HepG2 (cell line): Measurements from ENCODE around the gene ST8SIA1. TPM values are rescaled to one million over a fixed set of nuclear protein-coding genes. Genes with fewer than 3 reads are reported as not detected.

Source experiments
- ATAC-seq: fragments of 200-7000 bp; cut with Tn5 transposase; 3 replicates; pipeline ENCODE4 v1.9.1; 2020; ENCODE audit warnings: mild to moderate bottlenecking, moderate library complexity
- BruUV-seq: library from RNA; stranded (reverse); fragments of 400-500 nt; replicated peaks from 2 replicates; lab custom pipeline; 2021; lab: Mats Ljungman, UMichigan
- CTCF ChIA-PET: fragments of 300-600 bp; formaldehyde crosslinking; extraction: SDS; loops from one replicate; lab custom pipeline; 2021; ENCODE audit warnings: low total read pairs, inconsistent platforms, low intra/inter-chr PET ratio; lab: Yijun Ruan, JAX
- POLR2A ChIA-PET: fragments of 350-600 bp; sonication (Branson Sonifier 250); formaldehyde crosslinking; loops from one replicate; lab custom pipeline; 2020; ENCODE audit warnings: antibody characterized with exemption, inconsistent platforms; lab: Yijun Ruan, JAX
- DNase-seq: peaks from one replicate; pipeline ENCODE4 v3.0.0-alpha.2; 2015; ENCODE audit warnings: low spot score
- FAIRE-seq: peaks from 3 replicates; lab custom pipeline; 2011; peaks lifted over from hg19 to GRCh38; lab: Jason Lieb, UNC
- H2AFZ ChIP-seq: one replicate; pipeline ENCODE4 v1.6.1; 2011; ENCODE audit warnings: low read length, inconsistent platforms
- H3K27ac ChIP-seq: fragments of 300-600 bp; 3 replicates; pipeline ENCODE4 v1.8.0; 2011; ENCODE audit warnings: mixed run types, mild to moderate bottlenecking, mixed read lengths, low read length, inconsistent platforms; ENCODE audit not compliant: insufficient read depth; ENCODE audit errors: extremely low read length
- H3K27me3 ChIP-seq, 2 experiments: fragments of 200-600 bp in 1 of 2; 2 replicates in 1 of 2; 3 replicates in 1 of 2; pipeline versions ENCODE4 v1.6.0 to v1.8.0; 2011; ENCODE audit warnings: low read length in 2 of 2, mild to moderate bottlenecking in 2 of 2, moderate library complexity in 2 of 2, inconsistent platforms in 1 of 2; ENCODE audit not compliant: insufficient read depth in 2 of 2, control insufficient read depth in 1 of 2
- H3K36me3 ChIP-seq, 2 experiments: fragments of 200-600 bp in 1 of 2; replicated peaks in 1 of 2; 2 replicates in 1 of 2; 3 replicates in 1 of 2; pipeline versions ENCODE4 v1.5.1 to v1.8.0; 2011; ENCODE audit warnings: low read length in 2 of 2, inconsistent platforms in 1 of 2; ENCODE audit not compliant: insufficient read depth in 2 of 2, control insufficient read depth in 1 of 2
- H3K4me1 ChIP-seq: 2 replicates; pipeline ENCODE4 v1.5.1; 2012; ENCODE audit warnings: low read length, inconsistent platforms; ENCODE audit not compliant: insufficient read depth
- H3K4me2 ChIP-seq: 2 replicates; pipeline ENCODE4 v1.6.0; 2011; ENCODE audit warnings: low read depth, low read length, inconsistent platforms
- H3K4me3 ChIP-seq, 3 experiments: fragments of 200-600 bp in 1 of 3; sonication (generic), shearing (Covaris generic) in 1 of 3; replicated peaks in 1 of 3; 2 replicates each; pipeline ENCODE4 v1.5.1; 2011 to 2016; ENCODE audit warnings: low read length in 3 of 3, inconsistent platforms in 2 of 3, low read depth in 2 of 3, mild to moderate bottlenecking in 2 of 3, control low read depth in 1 of 3, mixed read lengths in 1 of 3; ENCODE audit not compliant: insufficient read depth in 1 of 3
- H3K79me2 ChIP-seq: one replicate; pipeline ENCODE4 v1.6.1; 2011; ENCODE audit warnings: low read length, inconsistent platforms; ENCODE audit not compliant: insufficient read depth
- H3K9ac ChIP-seq: 2 replicates; pipeline ENCODE4 v1.6.0; 2011; ENCODE audit warnings: mild to moderate bottlenecking, low read depth, low read length, inconsistent platforms; ENCODE audit not compliant: insufficient read depth
- H3K9me3 ChIP-seq: 2 replicates; pipeline ENCODE4 v1.5.1; 2012; ENCODE audit warnings: mild to moderate bottlenecking, low read length
- H4K20me1 ChIP-seq: 2 replicates; pipeline ENCODE4 v1.6.0; 2011; ENCODE audit warnings: inconsistent platforms, mild to moderate bottlenecking, low read length, moderate library complexity; ENCODE audit not compliant: insufficient read depth
- CBX2 ChIP-seq, 2 experiments: fragments of 200-600 bp in 1 of 2; sonication (generic); formaldehyde crosslinking in 1 of 2; IDR thresholded peaks; 2 replicates each; pipeline versions ENCODE4 v1.7.0 to v1.8.1; 2018 to 2022; ENCODE audit warnings: low read depth in 2 of 2, low read length in 1 of 2, mild to moderate bottlenecking in 1 of 2, missing genetic modification reagents in 1 of 2
- CC2D1A ChIP-seq: sonication (generic); formaldehyde crosslinking; IDR thresholded peaks from 2 replicates; pipeline ENCODE4 v1.8.1; 2023; ENCODE audit warnings: mild to moderate bottlenecking, missing genetic modification reagents
- EEA1 ChIP-seq: sonication (generic); formaldehyde crosslinking; IDR thresholded peaks from 2 replicates; pipeline ENCODE4 v1.5.1; 2020; ENCODE audit warnings: mild to moderate bottlenecking, missing genetic modification reagents, borderline replicate concordance
- FOXM1 ChIP-seq: sonication (generic); formaldehyde crosslinking; IDR thresholded peaks from 2 replicates; pipeline ENCODE4 v1.5.0; 2020; ENCODE audit warnings: missing genetic modification reagents
- NCOA2 ChIP-seq: sonication (generic); formaldehyde crosslinking; IDR thresholded peaks from 2 replicates; pipeline ENCODE4 v1.8.0; 2022; ENCODE audit warnings: inconsistent platforms
- REXO4 ChIP-seq: sonication (generic); formaldehyde crosslinking; IDR thresholded peaks from 2 replicates; pipeline ENCODE4 v1.8.0; 2022; ENCODE audit warnings: missing genetic modification reagents, mild to moderate bottlenecking, borderline replicate concordance
- SIX4 ChIP-seq: sonication (generic); formaldehyde crosslinking; IDR thresholded peaks from 2 replicates; pipeline ENCODE4 v1.4.0; 2020; ENCODE audit warnings: missing genetic modification reagents
- ZBTB44 ChIP-seq: sonication (generic); formaldehyde crosslinking; IDR thresholded peaks from 2 replicates; pipeline ENCODE4 v1.4.0; 2020; ENCODE audit warnings: missing genetic modification reagents
- ZNF17 ChIP-seq: sonication (generic); formaldehyde crosslinking; IDR thresholded peaks from 2 replicates; pipeline ENCODE4 v1.5.0; 2020; ENCODE audit warnings: mild to moderate bottlenecking, missing genetic modification reagents
- ZNF180 ChIP-seq: sonication (generic); formaldehyde crosslinking; IDR thresholded peaks from 2 replicates; pipeline ENCODE4 v1.4.0; 2020; ENCODE audit warnings: low read depth, missing genetic modification reagents, borderline replicate concordance
- ZNF543 ChIP-seq: sonication (generic); formaldehyde crosslinking; IDR thresholded peaks from 2 replicates; pipeline ENCODE4 v1.4.0; 2020; ENCODE audit warnings: mild to moderate bottlenecking, missing genetic modification reagents
- ZNF883 ChIP-seq: sonication (generic); formaldehyde crosslinking; IDR thresholded peaks from 2 replicates; pipeline ENCODE4 v1.5.1; 2020; ENCODE audit warnings: mild to moderate bottlenecking, missing genetic modification reagents; ENCODE audit errors: not compliant biosample characterization
- ZUFSP ChIP-seq: sonication (generic); formaldehyde crosslinking; IDR thresholded peaks from 2 replicates; pipeline ENCODE4 v1.9.0; 2021; ENCODE audit warnings: missing genetic modification reagents, mild to moderate bottlenecking, borderline replicate concordance
- WGBS: methylation state at CpG from one replicate; pipeline ENCODE4 v1.1.6; 2017; ENCODE audit warnings: low lambda C conversion rate; 5-methylcytosine and 5-hydroxymethylcytosine counted together
- in situ Hi-C: cut with HindIII; loops from 2 replicates; pipeline ENCODE4 v1.10.0; 2017; ENCODE audit warnings: low pct_unique_long_range_greater_than_20kb; ENCODE audit not compliant: extremely low pct_ligation_motif_present
- intact Hi-C: fragments of 100-400 bp; cut with micrococcal nuclease; formaldehyde crosslinking; loops from one replicate; pipeline ENCODE4 v1.10.0; 2022; ENCODE audit not compliant: unreplicated experiment
- polyA plus RNA-seq, 8 experiments: library from polyadenylated mRNA; depleted of rRNA in 3 of 8; stranded (reverse) in 7 of 8; unstranded in 1 of 8; fragments of >200 nt; fragmentation: Illumina TruSeq in 4 of 8; extraction: Trizol in 4 of 8; gene quantifications; 2 replicates each; pipeline versions ENCODE4 v1.2.1 to v1.2.3, GENCODE V29; 2011 to 2016; ENCODE audit warnings: low read depth in 4 of 8, missing spikeins in 1 of 8, mixed read lengths in 1 of 8; ENCODE audit not compliant: insufficient read depth in 1 of 8
- total RNA-seq, 5 experiments: library from RNA; depleted of rRNA; stranded (reverse); fragments of >200 nt; fragmentation: Illumina TruSeq; extraction: Trizol; gene quantifications; 2 replicates each; pipeline ENCODE4 v1.2.3, GENCODE V29; 2016; ENCODE audit warnings: low read depth in 1 of 5
- TF ChIP-seq, protein P1 (sequence below): sonication (generic); formaldehyde crosslinking; conservative IDR thresholded peaks from 2 replicates; pipeline ENCODE4 v1.4.0; 2020; ENCODE audit warnings: mild to moderate bottlenecking, missing genetic modification reagents, moderate library complexity
- TF ChIP-seq, protein P2 (sequence below): IDR thresholded peaks from 2 replicates; pipeline ENCODE4 v1.6.1; 2016
- TF ChIP-seq, protein P3 (sequence below): sonication (generic); formaldehyde crosslinking; conservative IDR thresholded peaks from 2 replicates; pipeline ENCODE4 v1.5.0; 2020; ENCODE audit warnings: missing genetic modification reagents

The ST8SIA1 gene
- total and polyA plus RNA-seq, 2 of the 13 experiments (the other 11 are each of a cell fraction or from before 2014, with no cell fraction given): not detected

- Histone ChIP-seq H3K9ac (no peak overlapping the region), H3K9me3 (peaks cover 19% of the 10 kb centered on the region), H3K27me3 (no peaks in the 10 kb centered on the region), H3K79me2 (no peaks in the 10 kb centered on the region), H3K36me3 (no peaks in the 10 kb centered on the region), H4K20me1 (no peaks in the 10 kb centered on the region), H2AFZ (no peak overlapping the region), H3K4me1 (no peaks in the 10 kb centered on the region), H3K27ac (no peak overlapping the region), H3K4me2 (no peak overlapping the region), H3K4me3 (no peak overlapping the region)
- ChIA-PET CTCF (no interaction called here), POLR2A (no interaction called here)
- ATAC-seq (no peak), FAIRE-seq (no peak), DNase-seq (no peak)
- WGBS: 0% methylated on average over 1 of the region's 1 CpG
- intact Hi-C loops (no loop called here), in situ Hi-C loops (no loop called here)
- no TSS peak for BruUV-seq
- TF ChIP-seq FOXM1 (CRISPR knock-in tag) (no peak), ZNF17 (no peak), CC2D1A (CRISPR knock-in tag) (no peak), NCOA2 (no peak), ZBTB44 (CRISPR knock-in tag) (no peak), CBX2 (IDR thresholded peaks at IDR 0.05; ENCODE audit: low read depth, low read length) (no peak), CBX2 (CRISPR knock-in tag; IDR thresholded peaks at IDR 0.05; ENCODE audit: low read depth) (no peak), REXO4 (CRISPR knock-in tag) (no peak), ZNF543 (CRISPR knock-in tag) (no peak), ZNF180 (CRISPR knock-in tag) (no peak), ZNF883 (CRISPR knock-in tag) (no peak), SIX4 (CRISPR knock-in tag) (no peak), EEA1 (CRISPR knock-in tag) (no peak), ZUFSP (CRISPR knock-in tag) (no peak)
- TF ChIP-seq, protein P1, sequence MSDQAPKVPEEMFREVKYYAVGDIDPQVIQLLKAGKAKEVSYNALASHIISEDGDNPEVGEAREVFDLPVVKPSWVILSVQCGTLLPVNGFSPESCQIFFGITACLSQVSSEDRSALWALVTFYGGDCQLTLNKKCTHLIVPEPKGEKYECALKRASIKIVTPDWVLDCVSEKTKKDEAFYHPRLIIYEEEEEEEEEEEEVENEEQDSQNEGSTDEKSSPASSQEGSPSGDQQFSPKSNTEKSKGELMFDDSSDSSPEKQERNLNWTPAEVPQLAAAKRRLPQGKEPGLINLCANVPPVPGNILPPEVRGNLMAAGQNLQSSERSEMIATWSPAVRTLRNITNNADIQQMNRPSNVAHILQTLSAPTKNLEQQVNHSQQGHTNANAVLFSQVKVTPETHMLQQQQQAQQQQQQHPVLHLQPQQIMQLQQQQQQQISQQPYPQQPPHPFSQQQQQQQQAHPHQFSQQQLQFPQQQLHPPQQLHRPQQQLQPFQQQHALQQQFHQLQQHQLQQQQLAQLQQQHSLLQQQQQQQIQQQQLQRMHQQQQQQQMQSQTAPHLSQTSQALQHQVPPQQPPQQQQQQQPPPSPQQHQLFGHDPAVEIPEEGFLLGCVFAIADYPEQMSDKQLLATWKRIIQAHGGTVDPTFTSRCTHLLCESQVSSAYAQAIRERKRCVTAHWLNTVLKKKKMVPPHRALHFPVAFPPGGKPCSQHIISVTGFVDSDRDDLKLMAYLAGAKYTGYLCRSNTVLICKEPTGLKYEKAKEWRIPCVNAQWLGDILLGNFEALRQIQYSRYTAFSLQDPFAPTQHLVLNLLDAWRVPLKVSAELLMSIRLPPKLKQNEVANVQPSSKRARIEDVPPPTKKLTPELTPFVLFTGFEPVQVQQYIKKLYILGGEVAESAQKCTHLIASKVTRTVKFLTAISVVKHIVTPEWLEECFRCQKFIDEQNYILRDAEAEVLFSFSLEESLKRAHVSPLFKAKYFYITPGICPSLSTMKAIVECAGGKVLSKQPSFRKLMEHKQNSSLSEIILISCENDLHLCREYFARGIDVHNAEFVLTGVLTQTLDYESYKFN (CRISPR knock-in tag): no peak
- TF ChIP-seq, protein P2, sequence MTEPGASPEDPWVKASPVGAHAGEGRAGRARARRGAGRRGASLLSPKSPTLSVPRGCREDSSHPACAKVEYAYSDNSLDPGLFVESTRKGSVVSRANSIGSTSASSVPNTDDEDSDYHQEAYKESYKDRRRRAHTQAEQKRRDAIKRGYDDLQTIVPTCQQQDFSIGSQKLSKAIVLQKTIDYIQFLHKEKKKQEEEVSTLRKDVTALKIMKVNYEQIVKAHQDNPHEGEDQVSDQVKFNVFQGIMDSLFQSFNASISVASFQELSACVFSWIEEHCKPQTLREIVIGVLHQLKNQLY (CRISPR knock-in tag): no peak
- TF ChIP-seq, protein P3, sequence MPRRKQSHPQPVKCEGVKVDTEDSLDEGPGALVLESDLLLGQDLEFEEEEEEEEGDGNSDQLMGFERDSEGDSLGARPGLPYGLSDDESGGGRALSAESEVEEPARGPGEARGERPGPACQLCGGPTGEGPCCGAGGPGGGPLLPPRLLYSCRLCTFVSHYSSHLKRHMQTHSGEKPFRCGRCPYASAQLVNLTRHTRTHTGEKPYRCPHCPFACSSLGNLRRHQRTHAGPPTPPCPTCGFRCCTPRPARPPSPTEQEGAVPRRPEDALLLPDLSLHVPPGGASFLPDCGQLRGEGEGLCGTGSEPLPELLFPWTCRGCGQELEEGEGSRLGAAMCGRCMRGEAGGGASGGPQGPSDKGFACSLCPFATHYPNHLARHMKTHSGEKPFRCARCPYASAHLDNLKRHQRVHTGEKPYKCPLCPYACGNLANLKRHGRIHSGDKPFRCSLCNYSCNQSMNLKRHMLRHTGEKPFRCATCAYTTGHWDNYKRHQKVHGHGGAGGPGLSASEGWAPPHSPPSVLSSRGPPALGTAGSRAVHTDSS (CRISPR knock-in tag): no peak
Measured at GRCh38 chr12:22304341-22304740, 30.2 kb downstream of the ST8SIA1 start.
